COLO668 (cell line): ENCODE measurements around the gene POU2F2.

ENCODE experiments used
- DNase-seq: peaks from one replicate; lab custom pipeline; 2025; ENCODE audit not compliant: unreplicated experiment; lab: John Stamatoyannopoulos, UW

POU2F2 gene

GRCh38 chr19:42081584-42082203, 50.6 kb downstream of the POU2F2 start:
- DNase-seq: no peak

- DNase-seq: no peak
Observed at GRCh38 chr19:42080764-42081375, 51.4 kb downstream of the POU2F2 start.

- no peak for DNase-seq
Observed at GRCh38 chr19:42079886-42080763, 52.1 kb downstream of the POU2F2 start.

DNA sequence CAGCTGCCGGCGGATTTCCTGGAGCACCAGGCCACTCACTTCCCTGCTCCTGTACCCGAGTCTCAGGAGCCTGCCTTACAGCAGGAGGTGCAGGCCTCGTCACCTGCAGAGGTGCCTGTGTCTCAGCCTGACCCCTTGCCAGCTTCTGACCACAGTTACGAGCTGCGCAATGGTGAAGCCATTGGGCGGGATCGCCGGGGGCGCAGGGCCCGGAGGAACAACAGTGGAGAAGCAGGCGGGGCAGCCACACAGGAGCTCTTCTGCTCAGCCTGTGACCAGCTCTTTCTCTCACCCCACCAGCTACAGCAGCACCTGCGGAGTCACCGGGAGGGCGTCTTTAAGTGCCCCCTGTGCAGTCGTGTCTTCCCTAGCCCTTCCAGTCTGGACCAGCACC, 53.0 kb downstream of the POU2F2 start:
- no peak for DNase-seq

GRCh38 chr19:42078538-42079275, 53.5 kb downstream of the POU2F2 start:
- DNase-seq: no peak

DNA sequence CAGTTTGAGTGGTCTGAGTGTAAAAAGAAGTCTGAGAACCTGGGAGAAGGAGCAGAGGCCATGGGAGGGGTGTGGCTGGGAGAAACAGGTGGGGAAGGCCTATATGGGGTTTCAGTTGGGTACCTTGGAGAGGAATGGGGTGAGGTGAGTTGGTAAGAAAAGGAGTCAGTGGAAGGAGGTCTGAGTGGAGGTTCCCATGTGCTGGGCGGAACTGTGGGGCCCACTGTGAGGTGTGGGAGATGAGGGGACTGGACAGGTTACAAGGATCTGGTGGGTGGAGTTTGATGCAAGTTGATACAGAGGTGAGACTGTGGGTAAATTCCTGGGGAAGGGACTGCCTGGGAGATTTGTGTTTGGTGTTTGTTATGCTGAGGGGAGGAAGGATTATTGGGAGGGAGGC, 54.2 kb downstream of the POU2F2 start:
- DNase-seq: no peak

- no peak for DNase-seq
Observed at GRCh38 chr19:42076380-42076944, 55.8 kb downstream of the POU2F2 start.

DNA sequence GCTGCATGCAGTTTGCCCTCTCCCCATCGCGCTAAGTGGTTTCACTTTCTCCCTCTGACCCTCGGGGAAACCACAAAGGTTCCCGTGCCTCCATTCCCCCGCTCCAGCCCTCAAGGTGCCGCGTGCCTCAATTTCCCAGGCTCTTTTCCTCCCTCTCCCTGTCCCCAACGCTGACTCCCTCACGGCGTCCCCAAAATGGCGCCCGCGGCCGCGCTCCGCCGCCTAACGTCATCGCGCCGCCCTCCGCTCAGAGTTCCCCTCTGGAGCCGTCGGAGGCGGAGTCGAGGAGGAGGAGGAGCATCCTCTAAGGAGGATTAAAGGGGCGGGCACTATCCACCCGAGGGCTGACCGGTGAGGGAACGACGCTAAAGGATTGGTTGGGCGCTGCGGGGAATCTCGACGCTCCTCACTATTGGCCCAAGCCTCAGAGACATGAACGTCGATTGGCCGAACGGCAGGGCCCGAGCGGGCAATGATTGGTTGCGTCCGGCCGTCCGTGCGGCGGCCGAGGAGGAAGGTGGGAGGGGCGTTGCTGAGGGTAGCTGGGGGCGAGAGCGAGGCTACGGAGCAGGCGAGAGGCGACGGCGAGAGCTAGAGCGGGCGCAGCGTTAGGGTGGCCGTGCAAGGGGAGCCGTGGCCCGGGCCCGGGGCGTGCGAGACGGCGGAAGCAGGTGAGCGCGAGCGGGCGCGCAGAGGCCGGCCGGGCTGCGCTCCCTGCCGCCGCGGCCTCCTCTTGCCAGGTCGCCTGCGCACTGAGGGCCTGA, 56.4 kb downstream of the POU2F2 start, which contains the start of gene ZNF574:
Gene ZNF574 (plus strand): TSS at position 551 of the 764 bp plus-strand sequence. CDS start 2,441 bp downstream, outside the sequence.
- DNase-seq: peak; percentile 99

DNA sequence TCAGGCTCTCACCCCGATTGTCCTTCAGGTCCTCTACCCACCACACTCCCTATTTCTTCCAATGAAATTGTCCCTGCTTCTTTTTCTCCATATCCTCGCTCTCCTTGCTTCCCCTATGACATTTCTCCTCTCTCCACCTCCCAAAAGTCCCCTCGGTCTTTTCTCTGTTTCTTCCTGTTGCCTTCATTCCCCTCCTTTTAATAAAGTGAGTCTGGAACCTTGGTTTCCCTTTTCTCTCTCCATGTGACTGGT, 57.0 kb downstream of the POU2F2 start:
- no peak for DNase-seq

- DNase-seq: peak; percentile 32
Observed at GRCh38 chr19:42074513-42075363, 57.5 kb downstream of the POU2F2 start.

DNA sequence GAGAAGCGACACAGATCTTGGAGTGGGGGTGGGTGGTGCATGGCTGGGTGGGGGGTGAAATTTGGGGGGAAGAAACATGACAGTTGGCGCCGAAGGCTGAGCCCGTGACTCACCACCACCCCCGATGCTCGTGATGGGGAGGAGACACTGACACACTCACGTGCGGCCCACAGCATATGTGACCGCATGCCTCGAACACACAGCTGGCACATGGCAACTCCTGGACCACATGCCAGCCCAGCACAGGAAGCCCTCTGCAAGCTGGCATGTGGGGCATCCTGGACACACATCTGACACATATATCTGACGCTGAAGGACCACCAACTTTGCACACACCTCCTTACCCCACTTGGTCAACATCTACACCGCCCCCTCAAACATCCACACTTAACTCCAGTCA, 61.0 kb downstream of the POU2F2 start:
- no peak for DNase-seq

DNA sequence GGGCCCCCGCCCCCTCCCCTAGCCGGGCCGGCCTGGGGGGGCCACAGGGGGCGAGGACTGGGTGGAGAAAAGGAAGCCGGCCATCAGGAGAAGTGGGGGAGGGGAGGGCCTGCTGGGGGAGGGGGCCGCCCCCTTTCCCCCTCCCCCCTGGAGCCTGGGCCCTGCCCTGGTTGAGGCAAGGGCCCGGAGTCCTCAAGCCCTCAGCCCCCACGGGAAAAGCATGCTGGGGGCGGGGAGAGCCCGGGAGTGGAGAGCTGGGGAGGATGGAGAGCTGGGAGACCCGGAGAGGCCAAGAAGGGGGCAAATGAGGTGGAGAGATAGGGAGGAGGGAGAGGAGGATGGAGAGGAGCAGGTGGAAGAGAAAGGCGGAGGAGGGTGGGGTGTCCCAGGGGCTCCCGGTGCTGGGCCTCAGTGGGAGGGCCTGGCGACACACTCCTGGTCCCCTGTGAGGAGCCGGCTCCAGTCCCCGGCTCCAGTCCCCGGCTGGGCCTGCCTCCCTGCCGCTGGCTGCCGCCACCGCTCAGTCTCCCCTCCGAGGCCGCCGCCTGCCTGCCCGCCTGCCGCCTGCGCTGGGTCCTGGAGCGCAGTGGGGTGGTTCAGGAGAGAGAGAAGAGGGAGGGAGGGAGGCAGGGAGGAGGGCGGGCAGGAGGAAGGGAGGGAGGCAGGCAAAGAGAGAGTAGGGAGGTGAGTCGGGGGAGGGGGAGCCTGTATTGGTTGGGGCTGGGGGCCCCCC, 62.5 kb downstream of the POU2F2 start, which contains the start of gene GRIK5:
Gene GRIK5 (minus strand): TSS at position 588 of the 733 bp plus-strand sequence. CDS start 4,436 bp downstream, outside the sequence.
- DNase-seq: no peak

DNA sequence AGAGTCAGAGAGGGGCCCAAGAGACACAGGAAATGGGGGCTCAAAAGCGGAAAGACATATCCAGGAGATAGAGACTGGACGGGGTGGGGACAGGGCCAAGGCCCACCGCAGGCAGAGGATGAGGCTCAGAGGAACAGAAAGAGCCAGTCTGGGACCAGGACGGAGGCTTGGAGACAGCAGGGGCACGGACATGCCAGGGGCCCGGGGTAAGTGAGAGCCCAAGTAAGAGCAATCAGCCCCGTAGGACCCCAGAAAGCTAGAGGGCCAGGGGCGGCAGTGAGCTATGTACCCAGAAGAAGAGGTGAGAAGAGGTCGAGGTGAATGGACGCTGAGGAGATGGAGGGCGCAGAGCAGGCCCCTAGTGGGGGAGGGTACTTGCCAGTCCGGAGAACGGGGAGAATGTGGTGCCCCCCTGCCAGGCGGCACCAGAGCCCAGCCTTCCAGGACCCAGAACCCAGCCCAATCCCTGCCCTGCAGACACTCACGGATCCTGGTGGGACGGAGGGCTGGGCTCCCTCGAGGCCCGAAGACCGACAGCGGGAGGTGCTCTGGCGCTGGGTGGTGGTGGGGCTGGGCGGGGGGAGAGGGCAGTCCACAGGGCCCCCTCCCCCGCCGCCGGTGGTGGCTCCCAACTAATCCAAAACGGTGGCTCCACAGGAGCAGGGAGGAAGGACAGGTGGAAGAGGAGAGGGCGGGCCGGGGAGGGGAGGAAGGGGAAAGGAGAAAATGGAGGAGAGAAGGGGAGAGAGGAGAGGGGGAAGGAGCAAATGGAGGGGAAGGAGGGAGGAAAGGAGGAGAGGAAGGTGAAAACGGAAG, 63.3 kb downstream of the POU2F2 start:
- no peak for DNase-seq

GRCh38 chr19:42068361-42068755, 63.9 kb downstream of the POU2F2 start:
- DNase-seq: no peak

DNA sequence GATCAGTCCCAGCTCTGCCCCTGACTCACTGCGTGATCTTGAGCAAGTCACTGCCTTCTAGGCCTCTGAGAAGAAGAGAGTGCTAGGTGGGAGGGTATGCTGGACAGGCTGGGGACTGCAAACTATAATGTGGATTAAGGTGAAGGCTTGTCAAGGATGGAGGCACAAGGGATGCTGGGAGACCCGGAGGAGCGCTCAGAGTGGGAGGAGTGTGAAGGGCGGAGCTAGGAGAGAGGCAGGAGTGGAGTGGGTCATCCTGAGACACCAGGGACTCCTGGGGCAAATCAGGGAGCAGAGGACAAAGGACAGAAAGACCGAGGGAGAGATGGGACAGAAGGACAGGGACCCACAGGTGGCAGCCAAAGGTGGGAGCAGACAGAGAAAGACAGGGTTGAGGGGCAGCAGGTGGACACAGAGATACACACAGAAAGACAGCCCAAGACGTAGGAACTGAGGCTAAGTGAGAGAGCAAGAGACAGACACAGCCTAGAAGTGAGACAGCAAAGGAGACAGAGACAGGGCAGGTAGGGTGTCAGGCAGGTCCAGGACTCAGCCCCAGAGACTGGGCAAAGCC, 64.8 kb downstream of the POU2F2 start:
- DNase-seq: no peak

DNA sequence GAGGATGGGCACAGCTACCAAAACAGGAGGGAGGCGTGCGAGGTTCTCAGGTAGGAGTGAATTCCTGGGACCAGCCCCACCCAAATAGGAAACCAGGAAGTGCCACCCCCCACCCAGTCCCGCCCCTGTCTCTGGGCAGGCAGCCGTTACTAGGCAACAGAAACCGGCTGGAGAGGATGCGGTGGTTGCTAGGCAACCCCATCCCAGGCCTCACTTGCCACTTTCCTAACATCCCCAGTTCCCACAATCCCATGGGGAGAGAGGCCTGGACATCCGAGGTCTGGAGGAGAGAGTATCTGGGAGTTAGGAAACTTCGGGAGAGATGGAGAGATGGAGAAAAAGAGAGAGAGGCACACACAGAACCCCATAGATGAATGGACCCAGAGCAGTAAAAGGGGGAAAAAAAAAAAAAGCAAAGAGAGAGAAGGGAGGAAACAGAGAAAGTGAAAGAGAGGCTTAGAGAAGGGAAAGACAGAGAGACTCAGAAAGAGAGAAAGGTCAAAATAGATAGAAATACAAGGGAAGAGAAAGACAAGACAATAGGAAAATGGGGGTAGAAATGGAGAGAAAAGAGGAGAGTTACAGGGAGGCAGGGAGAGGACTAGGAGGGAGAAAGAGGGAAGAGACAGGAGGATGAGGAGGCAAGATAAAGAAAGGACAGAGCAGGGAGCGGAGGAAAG, 66.0 kb downstream of the POU2F2 start:
- DNase-seq: peak; percentile 67

GRCh38 chr19:42065511-42065910, 66.7 kb downstream of the POU2F2 start:
- DNase-seq: no peak
